Smooth muscle cell (in vitro differentiated cells): ENCODE results near the gene SAMD13. TPM values are rescaled to one million over a fixed set of nuclear protein-coding genes. Genes with fewer than 3 reads are reported as not detected.

Experiments used
- DNase-seq: peaks from one replicate; lab custom pipeline; 2025; ENCODE audit not compliant: unreplicated experiment; lab: John Stamatoyannopoulos, UW
- H2AFZ ChIP-seq: fragments of 200-600 bp; sonication (generic); 2 replicates; pipeline ENCODE4 v1.6.0; 2016; ENCODE audit warnings: antibody characterized with exemption, low read depth, mild to moderate bottlenecking
- H3F3A ChIP-seq: fragments of 200-600 bp; sonication (generic); 2 replicates; pipeline ENCODE4 v1.6.0; 2017; ENCODE audit warnings: antibody characterized with exemption, low read depth
- H3K27ac ChIP-seq: fragments of 200-600 bp; sonication (generic); 2 replicates; pipeline ENCODE4 v1.5.1; 2016; ENCODE audit warnings: low read depth, mild to moderate bottlenecking
- H3K27me3 ChIP-seq: fragments of 200-600 bp; sonication (generic); 2 replicates; pipeline ENCODE4 v1.6.1; 2016; ENCODE audit warnings: low read depth, mild to moderate bottlenecking
- H3K36me3 ChIP-seq: fragments of 200-600 bp; sonication (generic); 2 replicates; pipeline ENCODE4 v1.5.1; 2016; ENCODE audit warnings: low read depth
- H3K4me1 ChIP-seq: fragments of 200-600 bp; sonication (generic); 2 replicates; pipeline ENCODE4 v1.5.1; 2016; ENCODE audit warnings: low read depth
- H3K4me2 ChIP-seq: fragments of 200-600 bp; sonication (generic); 2 replicates; pipeline ENCODE4 v1.6.0; 2016; ENCODE audit warnings: mild to moderate bottlenecking
- H3K4me3 ChIP-seq: fragments of 200-600 bp; sonication (generic); 2 replicates; pipeline ENCODE4 v1.5.1; 2016; ENCODE audit warnings: mild to moderate bottlenecking
- H3K79me2 ChIP-seq: fragments of 200-600 bp; sonication (generic); 2 replicates; pipeline ENCODE4 v1.6.0; 2016; ENCODE audit warnings: low read depth, mild to moderate bottlenecking
- H3K9ac ChIP-seq: fragments of 200-600 bp; sonication (generic); 2 replicates; pipeline ENCODE4 v1.6.0; 2016; ENCODE audit warnings: low read depth
- H3K9me3 ChIP-seq: fragments of 200-600 bp; sonication (generic); replicated peaks from 2 replicates; pipeline ENCODE4 v1.5.1; 2016; ENCODE audit warnings: low read depth
- H4K20me1 ChIP-seq: fragments of 200-600 bp; sonication (generic); 2 replicates; pipeline ENCODE4 v1.6.0; 2016; ENCODE audit warnings: low read depth
- WGBS: methylation state at CpG from one replicate; pipeline ENCODE4 v1.1.7; 2016; ENCODE audit warnings: low lambda C conversion rate; 5-methylcytosine and 5-hydroxymethylcytosine counted together
- polyA plus RNA-seq: library from polyadenylated mRNA; unstranded; fragments of >200 nt; fragmentation: Nextera tagmentation; extraction: Ambion mirVana; gene quantifications from 2 replicates; pipeline ENCODE4 v1.2.1, GENCODE V29; 2016
- total RNA-seq: library from RNA; depleted of rRNA; stranded (reverse); fragments of >200 nt; gene quantifications from 2 replicates; pipeline ENCODE4 v1.2.3, GENCODE V29; 2014
- TF ChIP-seq, protein P1 (sequence below): fragments of 200-600 bp; sonication (generic); IDR thresholded peaks from 2 replicates; pipeline ENCODE4 v1.5.1; 2017; ENCODE audit warnings: borderline replicate concordance, mild to moderate bottlenecking, antibody characterized with exemption; ENCODE audit not compliant: insufficient read depth, poor library complexity, severe bottlenecking

The SAMD13 gene, protein sequence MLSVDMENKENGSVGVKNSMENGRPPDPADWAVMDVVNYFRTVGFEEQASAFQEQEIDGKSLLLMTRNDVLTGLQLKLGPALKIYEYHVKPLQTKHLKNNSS
- 0.54 and 2.7 TPM in 2 replicates for total RNA-seq
- polyA plus RNA-seq, result 0.66 and 1.0 TPM in 2 replicates

DNA sequence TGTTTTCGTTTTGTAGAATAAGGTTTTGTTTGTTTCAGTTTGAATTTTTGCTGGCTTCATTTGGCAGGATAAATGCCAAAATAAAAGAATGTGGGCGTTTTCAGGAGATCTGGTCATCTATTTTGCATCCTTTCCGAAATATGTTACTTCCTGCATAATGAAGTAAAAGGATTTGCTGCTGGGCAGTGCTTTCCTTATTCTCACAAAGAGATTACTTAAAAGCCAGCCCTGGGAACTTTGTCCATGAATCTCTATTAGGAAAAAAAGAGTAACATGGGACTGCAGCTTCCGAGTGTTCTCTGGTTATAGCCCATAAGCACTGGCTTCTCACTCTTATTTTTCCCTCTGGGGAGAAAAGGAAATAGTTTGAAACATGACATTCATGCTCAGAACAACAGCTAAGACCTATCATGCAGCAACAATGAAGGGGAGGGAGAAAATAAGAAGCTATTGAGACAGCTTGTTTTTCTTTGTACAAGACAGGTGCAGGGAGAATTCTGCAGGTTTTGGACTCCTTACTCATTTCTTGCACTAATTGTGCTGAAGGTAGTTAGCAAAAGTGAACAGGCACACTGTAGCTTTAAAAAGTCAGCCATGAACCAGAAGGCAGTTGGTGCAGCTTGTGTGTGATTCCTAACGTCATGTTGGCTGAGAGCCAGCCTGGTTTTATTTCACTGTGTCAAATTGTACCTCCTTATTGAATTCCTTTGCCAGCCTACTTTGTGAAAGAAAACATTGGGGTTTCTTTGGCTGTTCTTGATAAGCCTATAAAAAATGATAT is at the start of gene SAMD13:
Gene SAMD13, plus strand, starts transcription at position 705 of the 781 bp plus-strand sequence. CDS start 1,527 bp downstream, outside the sequence.
- Histone ChIP-seq H2AFZ (peak within 1 kb of the TSS; percentile 99), H3K4me3 (peak within 1 kb of the TSS; percentile 48), H3K36me3 (no peaks in the 10 kb centered on the region), H3K27me3 (no peaks in the 10 kb centered on the region), H3F3A (peaks cover 14% of the 10 kb centered on the region), H4K20me1 (no peaks in the 10 kb centered on the region), H3K9ac (no peak within 1 kb of the TSS), H3K27ac (peak within 1 kb of the TSS; percentile 12), H3K4me2 (peak within 1 kb of the TSS; percentile 86), H3K79me2 (no peaks in the 10 kb centered on the region), H3K9me3 (no peaks in the 10 kb centered on the region), H3K4me1 (peaks cover 47% of the 10 kb centered on the region)
- no peak for DNase-seq
- 59% methylated on average over 5 of the region's 5 CpGs for WGBS
- TF ChIP-seq, protein P1, sequence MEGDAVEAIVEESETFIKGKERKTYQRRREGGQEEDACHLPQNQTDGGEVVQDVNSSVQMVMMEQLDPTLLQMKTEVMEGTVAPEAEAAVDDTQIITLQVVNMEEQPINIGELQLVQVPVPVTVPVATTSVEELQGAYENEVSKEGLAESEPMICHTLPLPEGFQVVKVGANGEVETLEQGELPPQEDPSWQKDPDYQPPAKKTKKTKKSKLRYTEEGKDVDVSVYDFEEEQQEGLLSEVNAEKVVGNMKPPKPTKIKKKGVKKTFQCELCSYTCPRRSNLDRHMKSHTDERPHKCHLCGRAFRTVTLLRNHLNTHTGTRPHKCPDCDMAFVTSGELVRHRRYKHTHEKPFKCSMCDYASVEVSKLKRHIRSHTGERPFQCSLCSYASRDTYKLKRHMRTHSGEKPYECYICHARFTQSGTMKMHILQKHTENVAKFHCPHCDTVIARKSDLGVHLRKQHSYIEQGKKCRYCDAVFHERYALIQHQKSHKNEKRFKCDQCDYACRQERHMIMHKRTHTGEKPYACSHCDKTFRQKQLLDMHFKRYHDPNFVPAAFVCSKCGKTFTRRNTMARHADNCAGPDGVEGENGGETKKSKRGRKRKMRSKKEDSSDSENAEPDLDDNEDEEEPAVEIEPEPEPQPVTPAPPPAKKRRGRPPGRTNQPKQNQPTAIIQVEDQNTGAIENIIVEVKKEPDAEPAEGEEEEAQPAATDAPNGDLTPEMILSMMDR, result no peak

DNA sequence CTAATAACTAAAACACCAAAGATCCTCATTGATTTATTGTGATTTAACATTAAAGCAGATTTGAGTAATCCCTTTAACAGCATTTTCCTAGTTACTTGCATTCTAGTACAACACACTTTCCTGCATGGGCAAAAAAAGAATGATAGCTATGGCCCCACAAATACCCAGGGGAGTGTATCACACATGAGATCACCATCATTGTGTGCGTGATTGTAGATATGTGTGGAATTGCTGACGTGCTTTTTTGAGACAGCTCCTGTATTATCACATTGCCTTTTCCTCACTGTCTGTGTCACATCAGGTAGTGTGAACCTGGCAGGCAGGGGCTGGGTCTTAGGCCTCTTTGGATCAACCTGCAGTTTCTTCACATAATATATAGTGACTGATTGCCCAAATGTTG is 48.5 kb upstream of the SAMD13 start:
- peak overlapping the region; percentile 73 for H3K27ac ChIP-seq
- peak overlapping the region; percentile 19 for H3K9ac ChIP-seq
- peaks cover 6% of the 10 kb centered on the region for H3K36me3 ChIP-seq
- no peaks in the 10 kb centered on the region for H3K27me3 ChIP-seq
- H4K20me1 ChIP-seq, result no peaks in the 10 kb centered on the region
- H3K4me3 ChIP-seq, result no peak overlapping the region
- H3K9me3 ChIP-seq, result peaks cover 3% of the 10 kb centered on the region
- TF ChIP-seq, protein P1, result no peak
- no peaks in the 10 kb centered on the region for H3F3A ChIP-seq
- no peaks in the 10 kb centered on the region for H3K79me2 ChIP-seq
- WGBS, result 51% methylated on average over 2 of the region's 2 CpGs
- no peak for DNase-seq
- H3K4me2 ChIP-seq, result no peak overlapping the region
- H2AFZ ChIP-seq, result no peak overlapping the region
- H3K4me1 ChIP-seq, result peaks cover 3% of the 10 kb centered on the region

DNA sequence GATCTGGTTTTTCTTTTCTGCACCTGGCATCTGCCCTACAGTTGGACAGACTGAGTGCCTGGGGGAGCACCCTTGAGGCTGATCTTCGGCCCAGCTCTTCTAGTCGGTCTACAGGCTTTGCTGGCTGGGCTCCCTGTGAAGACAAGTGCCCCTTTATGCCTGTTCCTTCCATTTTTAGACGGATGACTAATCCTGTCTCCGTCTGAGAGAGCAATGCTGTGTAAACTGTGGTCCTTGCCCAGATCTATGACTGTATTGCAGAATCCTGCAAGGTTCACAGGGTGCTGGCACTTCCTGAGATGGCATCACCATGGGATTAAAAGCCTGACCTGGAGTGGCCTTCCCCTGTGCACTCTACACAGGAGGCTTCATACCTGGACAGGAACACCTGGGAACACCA is 47.6 kb upstream of the SAMD13 start:
- H3K27ac ChIP-seq, result peak overlapping the region; percentile 73
- TF ChIP-seq, protein P1, result no peak
- no peaks in the 10 kb centered on the region for H3K27me3 ChIP-seq
- no peaks in the 10 kb centered on the region for H3F3A ChIP-seq
- H3K36me3 ChIP-seq, result peaks cover 6% of the 10 kb centered on the region
- no peaks in the 10 kb centered on the region for H3K79me2 ChIP-seq
- H3K9me3 ChIP-seq, result peaks cover 3% of the 10 kb centered on the region
- H3K9ac ChIP-seq, result peak overlapping the region; percentile 19
- no peak overlapping the region for H2AFZ ChIP-seq
- no peak overlapping the region for H3K4me3 ChIP-seq
- H4K20me1 ChIP-seq, result no peaks in the 10 kb centered on the region
- no peak for DNase-seq
- WGBS, result 5% methylated on average over 4 of the region's 4 CpGs
- peaks cover 3% of the 10 kb centered on the region for H3K4me1 ChIP-seq
- H3K4me2 ChIP-seq, result peak overlapping the region; percentile 16
